ENCODE results near the gene SYT12.

DNA sequence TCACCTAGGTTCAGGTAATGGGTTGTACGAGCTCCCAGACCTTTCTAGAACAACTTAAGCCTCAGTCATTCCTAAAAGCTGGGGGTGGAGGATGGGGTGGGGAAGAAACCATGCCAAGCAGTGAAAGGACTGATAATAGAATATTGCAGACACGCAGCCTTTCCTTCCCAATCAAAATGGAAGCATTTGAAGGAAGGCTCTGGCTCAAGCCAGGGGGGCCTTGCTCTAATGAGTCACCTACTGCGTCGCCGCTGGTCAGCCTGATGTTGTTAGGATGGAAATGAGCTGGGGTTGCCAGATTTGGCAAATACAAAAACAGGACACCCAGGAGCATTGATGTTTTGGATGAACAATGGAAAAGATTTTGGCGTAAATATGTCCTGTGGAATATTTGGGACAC lies 6.2 kb downstream of the SYT12 start:
- TF ChIP-seq POLR2A (IDR thresholded peaks at IDR 0.05), result no peak
- TF ChIP-seq CTCF (IDR thresholded peaks at IDR 0.05), result no peak
- TF ChIP-seq POLR2AphosphoS5 (IDR thresholded peaks at IDR 0.05), result no peak
- no peak for TF ChIP-seq EP300 (IDR thresholded peaks at IDR 0.05)

All from gastroesophageal sphincter (tissue), 3 donors.